Nephron progenitor cell (in vitro differentiated cells): ENCODE results near the gene NPAS2.

ENCODE experiments used
- DNase-seq: peaks from one replicate; pipeline ENCODE4 v3.0.0; 2021
- H3K27ac Mint-ChIP-seq: 2 replicates; pipeline ENCODE4 v1.8.0; 2021; ENCODE audit warnings: mild to moderate bottlenecking, moderate library complexity, mixed read lengths
- H3K27me3 Mint-ChIP-seq: 2 replicates; pipeline ENCODE4 v1.8.0; 2021; ENCODE audit warnings: mild to moderate bottlenecking, low read depth, mixed read lengths; ENCODE audit not compliant: poor library complexity
- H3K36me3 Mint-ChIP-seq: 2 replicates; pipeline ENCODE4 v1.8.0; 2021; ENCODE audit warnings: low read depth, mixed read lengths
- H3K4me1 Mint-ChIP-seq: 2 replicates; pipeline ENCODE4 v1.8.0; 2021; ENCODE audit warnings: mixed read lengths
- H3K4me3 Mint-ChIP-seq: 2 replicates; pipeline ENCODE4 v1.8.0; 2021; ENCODE audit warnings: mild to moderate bottlenecking, moderate library complexity, mixed read lengths
- H3K9me3 Mint-ChIP-seq: 2 replicates; pipeline ENCODE4 v1.8.0; 2021; ENCODE audit warnings: mild to moderate bottlenecking, moderate library complexity, mixed read lengths
- TF ChIP-seq, protein P1 (sequence below): fragments of 200-600 bp; sonication (generic); IDR thresholded peaks from 2 replicates; pipeline ENCODE4 v1.5.0; 2021; ENCODE audit warnings: antibody characterized with exemption

The NPAS2 gene

DNA sequence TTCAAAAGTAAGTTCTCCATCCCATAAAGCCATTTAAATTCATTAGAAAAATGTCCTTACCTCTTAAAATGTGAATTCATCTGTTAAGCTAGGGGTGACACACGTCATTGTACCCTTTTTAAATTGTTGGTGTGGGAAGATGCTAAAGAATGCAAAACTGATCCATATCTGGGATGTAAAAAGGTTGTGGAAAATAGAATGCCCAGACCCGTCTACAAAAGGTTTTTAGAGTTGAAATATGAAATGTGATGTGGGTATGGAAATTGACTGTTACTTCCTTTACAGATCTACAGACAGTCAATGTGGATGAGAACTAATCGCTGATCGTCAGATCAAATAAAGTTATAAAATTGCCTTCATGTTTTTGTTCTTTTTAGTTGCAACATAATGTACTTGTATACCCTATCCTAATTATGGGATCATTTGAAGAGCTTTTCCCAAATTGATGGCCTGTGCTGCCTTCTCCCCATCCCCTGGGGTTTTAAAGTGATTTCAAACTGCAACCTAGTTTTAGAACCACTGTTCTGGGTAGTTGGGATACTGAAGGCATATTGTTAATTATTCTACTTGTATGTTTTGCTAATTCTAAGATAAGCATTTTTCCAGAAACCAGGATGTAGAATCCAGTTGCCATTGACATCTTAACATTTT lies 186.3 kb downstream of the NPAS2 start:
- DNase-seq, result no peak
- Mint-ChIP-seq H3K9me3 (peaks cover 9% of the 10 kb centered on the region), H3K27ac (peak overlapping the region; percentile 39), H3K27me3 (no peaks in the 10 kb centered on the region), H3K36me3 (peaks cover 85% of the 10 kb centered on the region), H3K4me1 (peaks cover 56% of the 10 kb centered on the region), H3K4me3 (no peak overlapping the region)
- TF ChIP-seq, protein P1, sequence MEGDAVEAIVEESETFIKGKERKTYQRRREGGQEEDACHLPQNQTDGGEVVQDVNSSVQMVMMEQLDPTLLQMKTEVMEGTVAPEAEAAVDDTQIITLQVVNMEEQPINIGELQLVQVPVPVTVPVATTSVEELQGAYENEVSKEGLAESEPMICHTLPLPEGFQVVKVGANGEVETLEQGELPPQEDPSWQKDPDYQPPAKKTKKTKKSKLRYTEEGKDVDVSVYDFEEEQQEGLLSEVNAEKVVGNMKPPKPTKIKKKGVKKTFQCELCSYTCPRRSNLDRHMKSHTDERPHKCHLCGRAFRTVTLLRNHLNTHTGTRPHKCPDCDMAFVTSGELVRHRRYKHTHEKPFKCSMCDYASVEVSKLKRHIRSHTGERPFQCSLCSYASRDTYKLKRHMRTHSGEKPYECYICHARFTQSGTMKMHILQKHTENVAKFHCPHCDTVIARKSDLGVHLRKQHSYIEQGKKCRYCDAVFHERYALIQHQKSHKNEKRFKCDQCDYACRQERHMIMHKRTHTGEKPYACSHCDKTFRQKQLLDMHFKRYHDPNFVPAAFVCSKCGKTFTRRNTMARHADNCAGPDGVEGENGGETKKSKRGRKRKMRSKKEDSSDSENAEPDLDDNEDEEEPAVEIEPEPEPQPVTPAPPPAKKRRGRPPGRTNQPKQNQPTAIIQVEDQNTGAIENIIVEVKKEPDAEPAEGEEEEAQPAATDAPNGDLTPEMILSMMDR, result no peak

DNA sequence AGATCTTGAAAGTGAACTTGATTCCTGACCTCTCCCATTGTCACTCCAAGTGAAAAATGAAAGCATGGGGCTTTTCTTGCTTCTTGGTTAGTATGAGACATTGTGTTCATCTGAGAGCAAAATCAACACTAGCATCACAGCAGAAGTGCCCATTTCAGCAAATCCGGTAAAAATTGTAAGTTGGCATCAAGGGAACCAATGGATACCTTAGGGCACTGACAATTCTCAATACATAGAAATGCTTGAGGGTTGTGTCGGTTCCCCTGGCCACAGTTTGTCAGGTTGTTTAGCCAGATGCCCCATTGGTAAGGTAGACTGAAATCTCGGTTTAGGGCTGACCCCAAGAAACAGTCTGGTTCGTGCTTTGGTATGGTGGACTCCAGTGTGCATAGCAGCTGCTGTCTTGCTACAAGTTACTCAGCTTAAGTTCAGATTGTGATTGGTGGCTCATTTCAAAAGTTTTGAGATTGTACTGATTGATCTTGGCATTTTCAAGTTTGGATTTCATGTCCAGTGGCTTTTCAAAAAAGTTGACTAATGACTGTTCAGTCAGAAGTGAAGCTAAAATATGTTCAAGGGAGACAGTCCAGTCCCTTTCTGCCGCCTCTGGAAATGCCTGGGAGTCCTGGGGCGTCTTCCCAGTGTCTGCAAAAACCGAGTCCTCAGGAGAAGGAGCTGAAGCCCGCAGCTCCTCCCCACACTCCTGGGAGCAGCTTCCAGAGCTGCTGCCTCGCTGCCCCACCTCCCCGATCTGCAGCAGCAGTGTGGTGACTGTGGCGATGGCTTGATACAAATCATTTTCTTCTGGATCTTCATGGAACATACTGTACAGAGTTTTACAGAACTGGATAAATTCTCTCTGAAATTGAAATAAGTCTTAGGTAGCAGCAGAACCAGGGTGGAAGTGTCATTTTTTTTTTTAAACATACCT lies 187.7 kb downstream of the NPAS2 start:
- no peak overlapping the region for H3K4me3 Mint-ChIP-seq
- H3K27ac Mint-ChIP-seq, result peak overlapping the region; percentile 80
- TF ChIP-seq, protein P1, result no peak
- H3K27me3 Mint-ChIP-seq, result peaks cover 2% of the 10 kb centered on the region
- H3K4me1 Mint-ChIP-seq, result peaks cover 48% of the 10 kb centered on the region
- H3K36me3 Mint-ChIP-seq, result peaks cover 92% of the 10 kb centered on the region
- peaks cover under 1% of the 10 kb centered on the region for H3K9me3 Mint-ChIP-seq
- DNase-seq, result no peak

GRCh38 chr2:101011152-101011551 lies 191.2 kb downstream of the NPAS2 start:
- no peak for DNase-seq
- TF ChIP-seq, protein P1, result no peak
- Mint-ChIP-seq H3K4me1 (peaks cover 14% of the 10 kb centered on the region), H3K9me3 (peaks cover 24% of the 10 kb centered on the region), H3K4me3 (no peak overlapping the region), H3K27ac (peak overlapping the region; percentile 96), H3K36me3 (peaks cover 98% of the 10 kb centered on the region), H3K27me3 (peaks cover 5% of the 10 kb centered on the region)

- H3K9me3 Mint-ChIP-seq, result peaks cover 24% of the 10 kb centered on the region
- H3K36me3 Mint-ChIP-seq, result peaks cover 94% of the 10 kb centered on the region
- no peak overlapping the region for H3K4me3 Mint-ChIP-seq
- peak overlapping the region; percentile 96 for H3K27ac Mint-ChIP-seq
- TF ChIP-seq, protein P1, result no peak
- no peak for DNase-seq
- H3K27me3 Mint-ChIP-seq, result peaks cover 5% of the 10 kb centered on the region
- H3K4me1 Mint-ChIP-seq, result peaks cover 12% of the 10 kb centered on the region
Observed at GRCh38 chr2:101012054-101012705, 192.2 kb downstream of the NPAS2 start.

DNA sequence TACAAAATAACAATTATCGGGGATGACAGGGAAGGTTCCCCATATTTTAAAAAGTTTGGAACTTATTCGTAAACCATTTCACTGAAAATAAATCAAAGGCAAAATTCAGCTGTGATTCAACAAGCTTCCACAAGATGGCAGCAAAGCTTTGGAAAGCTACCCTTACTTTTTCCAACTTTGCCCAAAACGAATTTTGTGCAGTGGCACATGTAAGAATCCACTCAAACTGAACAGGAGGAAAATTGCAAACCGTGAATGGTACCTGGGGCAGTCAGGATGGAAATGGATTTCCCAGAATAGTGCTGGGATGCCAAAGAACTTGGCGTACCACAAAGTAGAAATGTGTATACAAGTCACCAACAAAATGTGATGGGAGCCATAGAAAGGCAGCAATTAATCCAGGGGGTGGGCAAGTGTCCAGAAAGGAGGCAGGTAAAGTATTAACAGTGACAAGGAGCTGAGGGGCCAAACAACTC lies 192.8 kb downstream of the NPAS2 start:
- no peak overlapping the region for H3K27ac Mint-ChIP-seq
- peaks cover 24% of the 10 kb centered on the region for H3K9me3 Mint-ChIP-seq
- H3K4me3 Mint-ChIP-seq, result no peak overlapping the region
- peaks cover 5% of the 10 kb centered on the region for H3K27me3 Mint-ChIP-seq
- H3K4me1 Mint-ChIP-seq, result peaks cover 12% of the 10 kb centered on the region
- TF ChIP-seq, protein P1, result peak; percentile 80
- peak; percentile 45 for DNase-seq
- peaks cover 94% of the 10 kb centered on the region for H3K36me3 Mint-ChIP-seq
